Osteoblast (primary cell): Measurements from ENCODE around the gene GSS. TPM values are rescaled to one million over a fixed set of nuclear protein-coding genes. Genes with fewer than 3 reads are reported as not detected.

Experiments
- DNase-seq: peaks from one replicate; pipeline ENCODE4 v3.0.0; 2011; ENCODE audit warnings: low spot score, mixed read lengths; ENCODE audit not compliant: insufficient read length; ENCODE audit errors: missing footprints
- H2AFZ ChIP-seq: 2 replicates; pipeline ENCODE4 v1.6.0; 2011; ENCODE audit warnings: mild to moderate bottlenecking, low read length
- H3K27ac ChIP-seq: 2 replicates; pipeline ENCODE4 v1.5.1; 2011; ENCODE audit warnings: mild to moderate bottlenecking, low read depth, low read length, moderate library complexity
- H3K27me3 ChIP-seq: 2 replicates; pipeline ENCODE4 v1.6.0; 2012; ENCODE audit warnings: mild to moderate bottlenecking, control low read depth, inconsistent platforms, low read length, moderate library complexity; ENCODE audit not compliant: insufficient read depth
- H3K36me3 ChIP-seq: 2 replicates; pipeline ENCODE4 v1.5.1; 2011; ENCODE audit warnings: mild to moderate bottlenecking, low read length, control low read depth, moderate library complexity; ENCODE audit not compliant: insufficient read depth
- H3K4me1 ChIP-seq: 2 replicates; pipeline ENCODE4 v1.5.1; 2011; ENCODE audit warnings: mild to moderate bottlenecking, low read length, control low read depth, moderate library complexity; ENCODE audit not compliant: insufficient read depth
- H3K4me2 ChIP-seq: 2 replicates; pipeline ENCODE4 v1.6.0; 2011; ENCODE audit warnings: mild to moderate bottlenecking, low read length; ENCODE audit not compliant: insufficient read depth
- H3K4me3 ChIP-seq: fragments of 200-600 bp; sonication (generic); 3 replicates; pipeline ENCODE4 v1.5.1; 2012; ENCODE audit warnings: mild to moderate bottlenecking, low read length, inconsistent platforms; ENCODE audit not compliant: insufficient read depth
- H3K79me2 ChIP-seq: 2 replicates; pipeline ENCODE4 v1.6.0; 2012; ENCODE audit warnings: mild to moderate bottlenecking, low read length, control low read depth, inconsistent platforms; ENCODE audit not compliant: insufficient read depth
- H3K9me3 ChIP-seq: 2 replicates; pipeline ENCODE4 v1.5.1; 2011; ENCODE audit warnings: low read depth, low read length, control low read depth
- H4K20me1 ChIP-seq: 2 replicates; pipeline ENCODE4 v1.6.0; 2012; ENCODE audit warnings: mild to moderate bottlenecking, low read length, control low read depth; ENCODE audit not compliant: insufficient read depth
- CTCF ChIP-seq: IDR thresholded peaks from 2 replicates; pipeline ENCODE4 v1.5.1; 2011; ENCODE audit warnings: mild to moderate bottlenecking, low read depth, low read length, moderate library complexity; ENCODE audit errors: extremely low read depth
- total RNA-seq: library from RNA; depleted of rRNA; stranded (reverse); fragments of >200 nt; gene quantifications from 2 replicates; pipeline ENCODE4 v1.2.3, GENCODE V29; 2012

Gene GSS
- total RNA-seq, 1 donor, result 54.6 TPM

GRCh38 chr20:35003211-35004031 is 47.8 kb upstream of the GSS start:
- Histone ChIP-seq H2AFZ (no peak overlapping the region), H3K27ac (no peak overlapping the region), H3K79me2 (no peaks in the 10 kb centered on the region), H4K20me1 (peaks cover 30% of the 10 kb centered on the region), H3K4me3 (no peak overlapping the region), H3K27me3 (no peaks in the 10 kb centered on the region), H3K9me3 (no peaks in the 10 kb centered on the region), H3K4me2 (no peak overlapping the region), H3K4me1 (no peaks in the 10 kb centered on the region), H3K36me3 (peaks cover 89% of the 10 kb centered on the region)
- peak; percentile 77 for DNase-seq
- no peak for TF ChIP-seq CTCF

GRCh38 chr20:35002426-35003210 is 47.0 kb upstream of the GSS start:
- Histone ChIP-seq H3K36me3 (peaks cover 83% of the 10 kb centered on the region), H4K20me1 (peaks cover 30% of the 10 kb centered on the region), H2AFZ (no peak overlapping the region), H3K9me3 (no peaks in the 10 kb centered on the region), H3K4me3 (no peak overlapping the region), H3K27me3 (no peaks in the 10 kb centered on the region), H3K4me2 (no peak overlapping the region), H3K4me1 (no peaks in the 10 kb centered on the region), H3K79me2 (no peaks in the 10 kb centered on the region), H3K27ac (no peak overlapping the region)
- no peak for TF ChIP-seq CTCF
- peak; percentile 66 for DNase-seq

- no peak overlapping the region for H2AFZ ChIP-seq
- H3K9me3 ChIP-seq, result no peaks in the 10 kb centered on the region
- no peak overlapping the region for H3K4me2 ChIP-seq
- H3K79me2 ChIP-seq, result no peaks in the 10 kb centered on the region
- no peak overlapping the region for H3K4me3 ChIP-seq
- TF ChIP-seq CTCF, result peak; percentile 41
- no peak overlapping the region for H3K27ac ChIP-seq
- no peaks in the 10 kb centered on the region for H3K4me1 ChIP-seq
- peaks cover 75% of the 10 kb centered on the region for H3K36me3 ChIP-seq
- H4K20me1 ChIP-seq, result peaks cover 30% of the 10 kb centered on the region
- H3K27me3 ChIP-seq, result no peaks in the 10 kb centered on the region
- DNase-seq, result peak; percentile 86
Observed at GRCh38 chr20:35001596-35002362, 46.2 kb upstream of the GSS start.
